ENCODE data around the gene ZNF608. TPM values are rescaled to one million over a fixed set of nuclear protein-coding genes. Genes with fewer than 3 reads are reported as not detected.
A peak's percentile ranks its signal among the peaks of the same experiment; 100 is the strongest.

ZNF608 gene
- total RNA-seq, 6 experiments from 2014 or later: 3.9 to 6.5 (median 4.9) TPM

- H3K9me3 ChIP-seq: peaks cover 0 to 3% (median 0%) of the 10 kb centered on the region in 4 donors
- ATAC-seq (peak; percentile 46 to 65 (median 62)), DNase-seq (peak; percentile 74 to 87 (median 78))
- H3K4me3 ChIP-seq: peak overlapping the region; percentile 29 to 64 (median 54)
- peak overlapping the region; percentile 81 to 93 (median 92) for H3K27ac ChIP-seq
- TF ChIP-seq POLR2A (IDR thresholded peaks at IDR 0.05) (peak; percentile 63), CTCF (IDR thresholded peaks at IDR 0.05) (no peak)
- no peaks in the 10 kb centered on the region for H3K36me3 ChIP-seq
- intact Hi-C loops (cut with DNase I): no loop called here
- H3K4me1 ChIP-seq: peaks cover 0 to 25% (median 0%) of the 10 kb centered on the region in 4 donors
- no peaks in the 10 kb centered on the region for H3K27me3 ChIP-seq
- WGBS (ENCODE audit: insufficient coverage, low coverage, low lambda C conversion rate, missing lambda C conversion rate): under 1% methylated on average over 31 of the region's 32 CpGs
Measured at GRCh38 chr5:124746916-124747790, 714 bp upstream of the ZNF608 start.

GRCh38 chr5:124745007-124745927 is 1.2 kb downstream of the ZNF608 start:
- peaks cover 0 to 3% (median 0%) of the 10 kb centered on the region in 4 donors for H3K9me3 ChIP-seq
- no peak for TF ChIP-seq POLR2A (IDR thresholded peaks at IDR 0.05)
- intact Hi-C loops (cut with DNase I): no loop called here
- DNase-seq: no peak
- no peak for ATAC-seq
- peaks cover 0 to 25% (median 0%) of the 10 kb centered on the region in 4 donors for H3K4me1 ChIP-seq
- H3K4me3 ChIP-seq: peak overlapping the region; percentile 29 to 64 (median 54)
- no peaks in the 10 kb centered on the region for H3K27me3 ChIP-seq
- peak overlapping the region; percentile 81 to 93 (median 92) for H3K27ac ChIP-seq
- H3K36me3 ChIP-seq: no peaks in the 10 kb centered on the region
- 36% methylated on average over 8 of the region's 8 CpGs for WGBS (ENCODE audit: insufficient coverage, low coverage, low lambda C conversion rate, missing lambda C conversion rate)

GRCh38 chr5:124744170-124744971 is 2.1 kb downstream of the ZNF608 start:
- peaks cover 0 to 20% (median 0%) of the 10 kb centered on the region in 4 donors for H3K4me1 ChIP-seq
- peak overlapping the region; percentile 56 to 92 (median 67) for H3K27ac ChIP-seq
- H3K4me3 ChIP-seq: peak overlapping the region; percentile 56 to 58 (median 58)
- intact Hi-C loops (cut with DNase I): loop anchor here in 1 of 2 donors (5.0 kb wide), 1 partner anchor 82 kb away; no protein-coding TSS in a partner anchor
- ATAC-seq (peak; percentile 41 to 63 (median 51)), DNase-seq (peak; percentile 80 to 88 (median 84))
- no peaks in the 10 kb centered on the region for H3K36me3 ChIP-seq
- 15% methylated on average over 25 of the region's 27 CpGs for WGBS (ENCODE audit: insufficient coverage, low coverage, low lambda C conversion rate, missing lambda C conversion rate)
- peaks cover 0 to 3% (median 0%) of the 10 kb centered on the region in 4 donors for H3K9me3 ChIP-seq
- H3K27me3 ChIP-seq: no peaks in the 10 kb centered on the region
- TF ChIP-seq POLR2A (IDR thresholded peaks at IDR 0.05): no peak
- no peak for TF ChIP-seq CTCF (IDR thresholded peaks at IDR 0.05)

GRCh38 chr5:124743602-124744169 is 2.8 kb downstream of the ZNF608 start:
- DNase-seq: no peak
- intact Hi-C loops (cut with DNase I): loop anchor here in 1 of 2 donors (5.0 kb wide), 1 partner anchor 81 kb away; no protein-coding TSS in a partner anchor
- peak in 1 of 4 donors; percentile 3 for ATAC-seq
- H3K36me3 ChIP-seq: no peaks in the 10 kb centered on the region
- peaks cover 0 to 17% (median 0%) of the 10 kb centered on the region in 4 donors for H3K4me1 ChIP-seq
- no peak for TF ChIP-seq CTCF (IDR thresholded peaks at IDR 0.05)
- H3K27me3 ChIP-seq: no peaks in the 10 kb centered on the region
- H3K9me3 ChIP-seq: peaks cover 0 to 3% (median 0%) of the 10 kb centered on the region in 4 donors
- peak overlapping the region; percentile 56 to 92 (median 67) for H3K27ac ChIP-seq
- H3K4me3 ChIP-seq: peak overlapping the region; percentile 56 to 58 (median 58)
- 3% methylated on average over 5 of the region's 5 CpGs for WGBS (ENCODE audit: insufficient coverage, low coverage, low lambda C conversion rate, missing lambda C conversion rate)

Measured in right lobe of liver (tissue), 6 donors.